Activated CD4-positive, alpha-beta T cell treated with anti-CD3 and anti-CD28 coated beads, Interleukin-2, amount 10 ng/mL, durations not matched to agents 24 days and 14 days (primary cell): Measurements from ENCODE around the gene GLIPR2. TPM values are rescaled to one million over a fixed set of nuclear protein-coding genes. Genes with fewer than 3 reads are reported as not detected.

ENCODE experiments used
- DNase-seq: peaks from one replicate; pipeline ENCODE4 v3.0.0; 2022
- H3K27ac Mint-ChIP-seq: one replicate; pipeline ENCODE4 v1.8.0; 2022; ENCODE audit warnings: mild to moderate bottlenecking, mixed read lengths
- H3K27me3 Mint-ChIP-seq: one replicate; pipeline ENCODE4 v1.8.0; 2022; ENCODE audit warnings: mixed read lengths
- H3K36me3 Mint-ChIP-seq: one replicate; pipeline ENCODE4 v1.8.0; 2022; ENCODE audit warnings: low read depth, mild to moderate bottlenecking, mixed read lengths
- H3K4me1 Mint-ChIP-seq: one replicate; pipeline ENCODE4 v1.8.0; 2021; ENCODE audit warnings: mixed read lengths
- H3K4me3 Mint-ChIP-seq: one replicate; pipeline ENCODE4 v1.8.0; 2022; ENCODE audit warnings: mild to moderate bottlenecking, moderate library complexity, mixed read lengths
- H3K9me3 Mint-ChIP-seq: one replicate; pipeline ENCODE4 v1.8.0; 2021; ENCODE audit warnings: mixed read lengths
- intact Hi-C: fragments of 100-400 bp; cut with micrococcal nuclease; formaldehyde crosslinking; loops from one replicate; pipeline ENCODE4 v1.15.1; 2023
- total RNA-seq: library from RNA; stranded (reverse); gene quantifications from 2 replicates; pipeline ENCODE4 v1.2.3, GENCODE V29; 2022

The GLIPR2 gene
- total RNA-seq, 1 donor from 2014 or later: 25.7 TPM

- intact Hi-C loops: no loop called here
- Mint-ChIP-seq H3K9me3 (no peaks in the 10 kb centered on the region), H3K27me3 (no peaks in the 10 kb centered on the region), H3K36me3 (peaks cover 15% of the 10 kb centered on the region), H3K4me3 (no peak overlapping the region), H3K4me1 (peaks cover 11% of the 10 kb centered on the region), H3K27ac (peak overlapping the region; percentile 57)
- DNase-seq: no peak
These were observed 26.1 kb upstream of the GLIPR2 start for GRCh38 chr9:36110434-36110833.

GRCh38 chr9:36112516-36112915 lies 24.0 kb upstream of the GLIPR2 start:
- peaks cover 11% of the 10 kb centered on the region for H3K4me1 Mint-ChIP-seq
- DNase-seq: no peak
- no peak overlapping the region for H3K27ac Mint-ChIP-seq
- intact Hi-C loops: no loop called here
- H3K27me3 Mint-ChIP-seq: no peaks in the 10 kb centered on the region
- H3K4me3 Mint-ChIP-seq: no peak overlapping the region
- H3K9me3 Mint-ChIP-seq: no peaks in the 10 kb centered on the region
- H3K36me3 Mint-ChIP-seq: peaks cover 18% of the 10 kb centered on the region

GRCh38 chr9:36113999-36114398 lies 22.5 kb upstream of the GLIPR2 start:
- no peak overlapping the region for H3K4me3 Mint-ChIP-seq
- no peaks in the 10 kb centered on the region for H3K9me3 Mint-ChIP-seq
- no peak for DNase-seq
- intact Hi-C loops: no loop called here
- H3K27me3 Mint-ChIP-seq: no peaks in the 10 kb centered on the region
- peaks cover 4% of the 10 kb centered on the region for H3K4me1 Mint-ChIP-seq
- H3K27ac Mint-ChIP-seq: no peak overlapping the region
- H3K36me3 Mint-ChIP-seq: peaks cover 18% of the 10 kb centered on the region

- Mint-ChIP-seq H3K9me3 (no peaks in the 10 kb centered on the region), H3K27me3 (no peaks in the 10 kb centered on the region), H3K4me1 (no peaks in the 10 kb centered on the region), H3K4me3 (no peak overlapping the region), H3K27ac (no peak overlapping the region), H3K36me3 (peaks cover 12% of the 10 kb centered on the region)
- intact Hi-C loops: no loop called here
- DNase-seq: no peak
These were observed 19.9 kb upstream of the GLIPR2 start for GRCh38 chr9:36116593-36116992.

GRCh38 chr9:36118201-36118600 lies 18.3 kb upstream of the GLIPR2 start:
- peaks cover 19% of the 10 kb centered on the region for H3K36me3 Mint-ChIP-seq
- H3K27ac Mint-ChIP-seq: no peak overlapping the region
- intact Hi-C loops: no loop called here

GRCh38 chr9:36118706-36119105 lies 17.8 kb upstream of the GLIPR2 start:
- Mint-ChIP-seq H3K36me3 (peaks cover 19% of the 10 kb centered on the region), H3K27me3 (no peaks in the 10 kb centered on the region)
- no peak for DNase-seq

More at GRCh38 chr9:36118201-36118600, 18.3 kb upstream of the GLIPR2 start:
- Mint-ChIP-seq H3K9me3 (no peaks in the 10 kb centered on the region), H3K4me3 (no peak overlapping the region), H3K4me1 (no peaks in the 10 kb centered on the region), H3K27me3 (no peaks in the 10 kb centered on the region)
- DNase-seq: no peak

GRCh38 chr9:36119476-36119875 lies 17.1 kb upstream of the GLIPR2 start:
- Mint-ChIP-seq H3K27ac (no peak overlapping the region), H3K4me1 (no peaks in the 10 kb centered on the region), H3K9me3 (no peaks in the 10 kb centered on the region), H3K36me3 (peaks cover 19% of the 10 kb centered on the region), H3K27me3 (no peaks in the 10 kb centered on the region), H3K4me3 (no peak overlapping the region)
- intact Hi-C loops: no loop called here
- no peak for DNase-seq

More at GRCh38 chr9:36118706-36119105, 17.8 kb upstream of the GLIPR2 start:
- H3K9me3 Mint-ChIP-seq: no peaks in the 10 kb centered on the region
- H3K4me3 Mint-ChIP-seq: no peak overlapping the region
- intact Hi-C loops: no loop called here
- H3K4me1 Mint-ChIP-seq: no peaks in the 10 kb centered on the region
- no peak overlapping the region for H3K27ac Mint-ChIP-seq

- Mint-ChIP-seq H3K27me3 (no peaks in the 10 kb centered on the region), H3K27ac (no peak overlapping the region), H3K4me3 (no peak overlapping the region), H3K4me1 (peaks cover 2% of the 10 kb centered on the region), H3K9me3 (no peaks in the 10 kb centered on the region), H3K36me3 (peaks cover 19% of the 10 kb centered on the region)
- no peak for DNase-seq
- intact Hi-C loops: no loop called here
These were observed 15.8 kb upstream of the GLIPR2 start for GRCh38 chr9:36120705-36121104.

- H3K27me3 Mint-ChIP-seq: no peaks in the 10 kb centered on the region
- intact Hi-C loops: no loop called here
- DNase-seq: no peak
- no peaks in the 10 kb centered on the region for H3K9me3 Mint-ChIP-seq
- peaks cover 5% of the 10 kb centered on the region for H3K4me1 Mint-ChIP-seq
- H3K4me3 Mint-ChIP-seq: no peak overlapping the region
- no peak overlapping the region for H3K27ac Mint-ChIP-seq
- peaks cover 19% of the 10 kb centered on the region for H3K36me3 Mint-ChIP-seq
These were observed 14.6 kb upstream of the GLIPR2 start for GRCh38 chr9:36121971-36122370.

- H3K4me1 Mint-ChIP-seq: peaks cover 13% of the 10 kb centered on the region
- no peak overlapping the region for H3K4me3 Mint-ChIP-seq
- intact Hi-C loops: no loop called here
- DNase-seq: no peak
- H3K36me3 Mint-ChIP-seq: peaks cover 12% of the 10 kb centered on the region
- no peaks in the 10 kb centered on the region for H3K27me3 Mint-ChIP-seq
- no peak overlapping the region for H3K27ac Mint-ChIP-seq
- no peaks in the 10 kb centered on the region for H3K9me3 Mint-ChIP-seq
These were observed 13.0 kb upstream of the GLIPR2 start for GRCh38 chr9:36123515-36123914.

GRCh38 chr9:36125062-36125855 lies 11.3 kb upstream of the GLIPR2 start:
- Mint-ChIP-seq H3K36me3 (peaks cover 8% of the 10 kb centered on the region), H3K4me3 (no peak overlapping the region), H3K27me3 (no peaks in the 10 kb centered on the region), H3K9me3 (no peaks in the 10 kb centered on the region), H3K27ac (no peak overlapping the region), H3K4me1 (peaks cover 13% of the 10 kb centered on the region)
- DNase-seq: no peak
- intact Hi-C loops: loop anchor here (5.0 kb wide), 1 partner anchor 37 kb away; no protein-coding TSS in a partner anchor

- H3K36me3 Mint-ChIP-seq: peaks cover 8% of the 10 kb centered on the region
- intact Hi-C loops: loop anchor here (5.0 kb wide), 1 partner anchor 36 kb away; no protein-coding TSS in a partner anchor
- DNase-seq: no peak
These were observed 10.4 kb upstream of the GLIPR2 start for GRCh38 chr9:36126016-36126730.

GRCh38 chr9:36127652-36128244 lies 8.8 kb upstream of the GLIPR2 start:
- intact Hi-C loops: loop anchor here (5.0 kb wide), 1 partner anchor 35 kb away; no protein-coding TSS in a partner anchor
- Mint-ChIP-seq H3K36me3 (peaks cover 2% of the 10 kb centered on the region), H3K27ac (no peak overlapping the region), H3K27me3 (peaks cover 4% of the 10 kb centered on the region), H3K4me3 (no peak overlapping the region), H3K9me3 (no peaks in the 10 kb centered on the region), H3K4me1 (peaks cover 15% of the 10 kb centered on the region)
- DNase-seq: peak; percentile 55

More at GRCh38 chr9:36126016-36126730, 10.4 kb upstream of the GLIPR2 start:
- H3K27me3 Mint-ChIP-seq: no peaks in the 10 kb centered on the region
- H3K27ac Mint-ChIP-seq: no peak overlapping the region
- no peaks in the 10 kb centered on the region for H3K9me3 Mint-ChIP-seq
- H3K4me1 Mint-ChIP-seq: peaks cover 13% of the 10 kb centered on the region
- H3K4me3 Mint-ChIP-seq: no peak overlapping the region

GRCh38 chr9:36128349-36128748 lies 8.2 kb upstream of the GLIPR2 start:
- intact Hi-C loops: loop anchor here (5.0 kb wide), 1 partner anchor 34 kb away; no protein-coding TSS in a partner anchor
- Mint-ChIP-seq H3K4me1 (peaks cover 15% of the 10 kb centered on the region), H3K27me3 (peaks cover 5% of the 10 kb centered on the region), H3K9me3 (no peaks in the 10 kb centered on the region), H3K4me3 (no peak overlapping the region), H3K36me3 (no peaks in the 10 kb centered on the region), H3K27ac (no peak overlapping the region)
- DNase-seq: no peak
